HepG2 (cell line): ENCODE data around the gene FITM1. TPM values are rescaled to one million over a fixed set of nuclear protein-coding genes. Genes with fewer than 3 reads are reported as not detected.
A peak's percentile ranks its signal among the peaks of the same experiment; 100 is the strongest.

Experiments
- CENPT ChIP-seq: sonication (generic); formaldehyde crosslinking; IDR thresholded peaks from 2 replicates; pipeline ENCODE4 v1.8.0; 2022; ENCODE audit warnings: low read depth, mild to moderate bottlenecking, moderate library complexity, missing genetic modification reagents
- GZF1 ChIP-seq: sonication (generic); formaldehyde crosslinking; IDR thresholded peaks from 2 replicates; pipeline ENCODE4 v1.5.1; 2020; ENCODE audit warnings: mild to moderate bottlenecking, missing genetic modification reagents
- KLF13 ChIP-seq: sonication (generic); formaldehyde crosslinking; IDR thresholded peaks from 2 replicates; pipeline ENCODE4 v1.4.0; 2020; ENCODE audit warnings: mild to moderate bottlenecking, missing genetic modification reagents
- MXI1 ChIP-seq: IDR thresholded peaks from 3 replicates; pipeline ENCODE4 v1.6.1; 2012; ENCODE audit warnings: low read depth, low read length, inconsistent platforms, borderline replicate concordance
- NFRKB ChIP-seq: fragments of 450-650 bp; IDR thresholded peaks from 2 replicates; pipeline ENCODE4 v1.6.1; 2017
- SALL1 ChIP-seq: sonication (generic); formaldehyde crosslinking; IDR thresholded peaks from 2 replicates; pipeline ENCODE4 v1.8.0; 2022; ENCODE audit warnings: mild to moderate bottlenecking, missing genetic modification reagents
- SMC3 ChIP-seq: IDR thresholded peaks from 2 replicates; pipeline ENCODE4 v1.6.1; 2011; ENCODE audit warnings: low read length, improper control_type of control experiment
- ZFP37 ChIP-seq: sonication (generic); formaldehyde crosslinking; IDR thresholded peaks from 2 replicates; pipeline ENCODE4 v1.4.0; 2020; ENCODE audit warnings: missing genetic modification reagents, borderline replicate concordance
- ZNF232 ChIP-seq: sonication (generic); formaldehyde crosslinking; IDR thresholded peaks from 2 replicates; pipeline ENCODE4 v1.4.0; 2020; ENCODE audit warnings: missing genetic modification reagents, borderline replicate concordance
- ZNF333 ChIP-seq: sonication (generic); formaldehyde crosslinking; IDR thresholded peaks from 2 replicates; pipeline ENCODE4 v1.4.0; 2020; ENCODE audit warnings: mild to moderate bottlenecking, missing genetic modification reagents, borderline replicate concordance
- ZNF713 ChIP-seq: sonication (generic); formaldehyde crosslinking; IDR thresholded peaks from 2 replicates; pipeline ENCODE4 v1.4.0; 2020; ENCODE audit warnings: mild to moderate bottlenecking, missing genetic modification reagents
- ZNF782 ChIP-seq: sonication (generic); formaldehyde crosslinking; IDR thresholded peaks from 2 replicates; pipeline ENCODE4 v1.4.0; 2020; ENCODE audit warnings: missing genetic modification reagents, mild to moderate bottlenecking, borderline replicate concordance
- polyA plus RNA-seq, 8 experiments: library from polyadenylated mRNA; depleted of rRNA in 3 of 8; stranded (reverse) in 7 of 8; unstranded in 1 of 8; fragments of >200 nt; fragmentation: Illumina TruSeq in 4 of 8; extraction: Trizol in 4 of 8; gene quantifications; 2 replicates each; pipeline versions ENCODE4 v1.2.1 to v1.2.3, GENCODE V29; 2011 to 2016; ENCODE audit warnings: low read depth in 4 of 8, missing spikeins in 1 of 8, mixed read lengths in 1 of 8; ENCODE audit not compliant: insufficient read depth in 1 of 8
- total RNA-seq, 5 experiments: library from RNA; depleted of rRNA; stranded (reverse); fragments of >200 nt; fragmentation: Illumina TruSeq; extraction: Trizol; gene quantifications; 2 replicates each; pipeline ENCODE4 v1.2.3, GENCODE V29; 2016; ENCODE audit warnings: low read depth in 1 of 5
- TF ChIP-seq, protein P1 (sequence below): sonication (generic); formaldehyde crosslinking; IDR thresholded peaks from 2 replicates; pipeline ENCODE4 v1.4.0; 2020; ENCODE audit warnings: low read depth, missing genetic modification reagents
- TF ChIP-seq, protein P2 (sequence below): sonication (generic); formaldehyde crosslinking; IDR thresholded peaks from 2 replicates; pipeline ENCODE4 v1.9.0; 2021; ENCODE audit warnings: missing genetic modification reagents, borderline replicate concordance
- TF ChIP-seq, protein P3 (sequence below): sonication (generic); formaldehyde crosslinking; conservative IDR thresholded peaks from 2 replicates; pipeline ENCODE4 v1.8.1; 2023; ENCODE audit warnings: missing genetic modification reagents
- TF ChIP-seq, protein P4 (sequence below): IDR thresholded peaks from 2 replicates; pipeline ENCODE4 v1.6.1; 2016; ENCODE audit warnings: mild to moderate bottlenecking
- TF ChIP-seq, protein P5 (sequence below): sonication (generic); formaldehyde crosslinking; IDR thresholded peaks from 2 replicates; pipeline ENCODE4 v1.4.0; 2020; ENCODE audit warnings: missing genetic modification reagents, mild to moderate bottlenecking, borderline replicate concordance

FITM1 gene
- total and polyA plus RNA-seq, 2 of the 13 experiments (the other 11 are each of a cell fraction or from before 2014, with no cell fraction given), result 2.7 to 5.8 TPM

DNA sequence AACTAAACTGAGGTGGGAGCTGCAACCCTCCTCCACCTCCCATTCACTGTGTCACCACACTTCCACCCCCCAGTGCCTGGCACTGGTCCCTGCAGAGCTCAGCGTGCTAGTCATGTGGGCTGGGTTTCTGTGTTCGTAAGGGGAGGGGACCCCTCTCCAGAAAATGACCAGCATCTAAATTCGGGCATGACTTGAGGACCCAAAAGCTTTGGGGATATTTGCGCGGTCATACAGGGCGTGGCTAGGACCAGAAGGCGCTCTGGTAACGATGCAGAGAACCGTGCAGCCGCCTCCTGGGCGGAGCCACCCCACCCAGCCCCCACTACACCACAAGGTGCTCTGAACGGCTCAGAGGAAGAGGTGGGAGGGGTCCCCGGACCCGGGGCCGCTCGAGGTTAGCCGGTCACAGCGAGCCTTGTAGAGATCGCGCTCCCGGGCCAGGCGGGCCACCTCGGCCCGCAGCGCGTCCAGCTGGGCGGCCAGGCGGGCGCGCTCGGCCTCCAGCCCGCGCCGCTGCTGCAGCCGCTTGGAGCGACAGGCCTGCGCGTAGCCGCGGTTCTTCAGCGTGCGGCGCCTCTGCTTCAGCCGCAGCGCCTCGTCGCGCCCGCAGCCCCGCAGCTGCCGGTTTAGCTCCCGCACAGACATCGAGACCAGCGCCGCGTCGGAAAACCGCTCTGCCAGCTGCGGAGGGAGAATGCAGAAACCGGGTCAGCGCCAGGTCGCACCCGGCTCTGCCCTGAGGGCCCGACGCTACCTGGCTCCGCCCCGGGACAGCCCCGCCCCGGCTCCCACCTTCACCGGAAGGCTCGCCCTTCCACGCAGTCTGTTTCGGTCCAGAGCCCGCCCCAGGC, 49.3 kb upstream of the FITM1 start (continued):
- TF ChIP-seq, protein P1, sequence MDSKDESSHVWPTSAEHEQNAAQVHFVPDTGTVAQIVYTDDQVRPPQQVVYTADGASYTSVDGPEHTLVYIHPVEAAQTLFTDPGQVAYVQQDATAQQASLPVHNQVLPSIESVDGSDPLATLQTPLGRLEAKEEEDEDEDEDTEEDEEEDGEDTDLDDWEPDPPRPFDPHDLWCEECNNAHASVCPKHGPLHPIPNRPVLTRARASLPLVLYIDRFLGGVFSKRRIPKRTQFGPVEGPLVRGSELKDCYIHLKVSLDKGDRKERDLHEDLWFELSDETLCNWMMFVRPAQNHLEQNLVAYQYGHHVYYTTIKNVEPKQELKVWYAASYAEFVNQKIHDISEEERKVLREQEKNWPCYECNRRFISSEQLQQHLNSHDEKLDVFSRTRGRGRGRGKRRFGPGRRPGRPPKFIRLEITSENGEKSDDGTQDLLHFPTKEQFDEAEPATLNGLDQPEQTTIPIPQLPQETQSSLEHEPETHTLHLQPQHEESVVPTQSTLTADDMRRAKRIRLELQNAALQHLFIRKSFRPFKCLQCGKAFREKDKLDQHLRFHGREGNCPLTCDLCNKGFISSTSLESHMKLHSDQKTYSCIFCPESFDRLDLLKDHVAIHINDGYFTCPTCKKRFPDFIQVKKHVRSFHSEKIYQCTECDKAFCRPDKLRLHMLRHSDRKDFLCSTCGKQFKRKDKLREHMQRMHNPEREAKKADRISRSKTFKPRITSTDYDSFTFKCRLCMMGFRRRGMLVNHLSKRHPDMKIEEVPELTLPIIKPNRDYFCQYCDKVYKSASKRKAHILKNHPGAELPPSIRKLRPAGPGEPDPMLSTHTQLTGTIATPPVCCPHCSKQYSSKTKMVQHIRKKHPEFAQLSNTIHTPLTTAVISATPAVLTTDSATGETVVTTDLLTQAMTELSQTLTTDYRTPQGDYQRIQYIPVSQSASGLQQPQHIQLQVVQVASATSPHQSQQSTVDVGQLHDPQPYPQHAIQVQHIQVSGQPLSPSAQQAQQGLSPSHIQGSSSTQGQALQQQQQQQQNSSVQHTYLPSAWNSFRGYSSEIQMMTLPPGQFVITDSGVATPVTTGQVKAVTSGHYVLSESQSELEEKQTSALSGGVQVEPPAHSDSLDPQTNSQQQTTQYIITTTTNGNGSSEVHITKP (CRISPR knock-in tag), result no peak
- no peak for TF ChIP-seq ZNF713 (CRISPR knock-in tag)
- TF ChIP-seq ZNF232 (CRISPR knock-in tag), result peak; percentile 29; the same call in 1 of the 2 replicates
- TF ChIP-seq, protein P2, sequence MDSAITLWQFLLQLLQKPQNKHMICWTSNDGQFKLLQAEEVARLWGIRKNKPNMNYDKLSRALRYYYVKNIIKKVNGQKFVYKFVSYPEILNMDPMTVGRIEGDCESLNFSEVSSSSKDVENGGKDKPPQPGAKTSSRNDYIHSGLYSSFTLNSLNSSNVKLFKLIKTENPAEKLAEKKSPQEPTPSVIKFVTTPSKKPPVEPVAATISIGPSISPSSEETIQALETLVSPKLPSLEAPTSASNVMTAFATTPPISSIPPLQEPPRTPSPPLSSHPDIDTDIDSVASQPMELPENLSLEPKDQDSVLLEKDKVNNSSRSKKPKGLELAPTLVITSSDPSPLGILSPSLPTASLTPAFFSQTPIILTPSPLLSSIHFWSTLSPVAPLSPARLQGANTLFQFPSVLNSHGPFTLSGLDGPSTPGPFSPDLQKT (CRISPR knock-in tag), result no peak
- no peak; the same call in 1 of the 2 replicates for TF ChIP-seq CENPT (CRISPR knock-in tag)
- TF ChIP-seq ZNF333, result no peak
- TF ChIP-seq, protein P3, sequence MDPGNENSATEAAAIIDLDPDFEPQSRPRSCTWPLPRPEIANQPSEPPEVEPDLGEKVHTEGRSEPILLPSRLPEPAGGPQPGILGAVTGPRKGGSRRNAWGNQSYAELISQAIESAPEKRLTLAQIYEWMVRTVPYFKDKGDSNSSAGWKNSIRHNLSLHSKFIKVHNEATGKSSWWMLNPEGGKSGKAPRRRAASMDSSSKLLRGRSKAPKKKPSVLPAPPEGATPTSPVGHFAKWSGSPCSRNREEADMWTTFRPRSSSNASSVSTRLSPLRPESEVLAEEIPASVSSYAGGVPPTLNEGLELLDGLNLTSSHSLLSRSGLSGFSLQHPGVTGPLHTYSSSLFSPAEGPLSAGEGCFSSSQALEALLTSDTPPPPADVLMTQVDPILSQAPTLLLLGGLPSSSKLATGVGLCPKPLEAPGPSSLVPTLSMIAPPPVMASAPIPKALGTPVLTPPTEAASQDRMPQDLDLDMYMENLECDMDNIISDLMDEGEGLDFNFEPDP (CRISPR knock-in tag), result no peak
- TF ChIP-seq, protein P4, sequence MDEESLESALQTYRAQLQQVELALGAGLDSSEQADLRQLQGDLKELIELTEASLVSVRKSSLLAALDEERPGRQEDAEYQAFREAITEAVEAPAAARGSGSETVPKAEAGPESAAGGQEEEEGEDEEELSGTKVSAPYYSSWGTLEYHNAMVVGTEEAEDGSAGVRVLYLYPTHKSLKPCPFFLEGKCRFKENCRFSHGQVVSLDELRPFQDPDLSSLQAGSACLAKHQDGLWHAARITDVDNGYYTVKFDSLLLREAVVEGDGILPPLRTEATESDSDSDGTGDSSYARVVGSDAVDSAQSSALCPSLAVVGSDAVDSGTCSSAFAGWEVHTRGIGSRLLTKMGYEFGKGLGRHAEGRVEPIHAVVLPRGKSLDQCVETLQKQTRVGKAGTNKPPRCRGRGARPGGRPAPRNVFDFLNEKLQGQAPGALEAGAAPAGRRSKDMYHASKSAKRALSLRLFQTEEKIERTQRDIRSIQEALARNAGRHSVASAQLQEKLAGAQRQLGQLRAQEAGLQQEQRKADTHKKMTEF, result peak; percentile 56; the same call in 1 of the 2 replicates
- no peak for TF ChIP-seq SMC3
- TF ChIP-seq ZNF782 (CRISPR knock-in tag), result no peak
- TF ChIP-seq NFRKB, result no peak
- no peak; the same call in 2 of the 3 replicates for TF ChIP-seq MXI1
- TF ChIP-seq ZFP37 (CRISPR knock-in tag), result no peak
- TF ChIP-seq GZF1 (CRISPR knock-in tag), result 0 out of 2 replicates have a peak, but pooled peaks have one; percentile 17
- TF ChIP-seq SALL1 (CRISPR knock-in tag), result peak; percentile 83
- TF ChIP-seq, protein P5, sequence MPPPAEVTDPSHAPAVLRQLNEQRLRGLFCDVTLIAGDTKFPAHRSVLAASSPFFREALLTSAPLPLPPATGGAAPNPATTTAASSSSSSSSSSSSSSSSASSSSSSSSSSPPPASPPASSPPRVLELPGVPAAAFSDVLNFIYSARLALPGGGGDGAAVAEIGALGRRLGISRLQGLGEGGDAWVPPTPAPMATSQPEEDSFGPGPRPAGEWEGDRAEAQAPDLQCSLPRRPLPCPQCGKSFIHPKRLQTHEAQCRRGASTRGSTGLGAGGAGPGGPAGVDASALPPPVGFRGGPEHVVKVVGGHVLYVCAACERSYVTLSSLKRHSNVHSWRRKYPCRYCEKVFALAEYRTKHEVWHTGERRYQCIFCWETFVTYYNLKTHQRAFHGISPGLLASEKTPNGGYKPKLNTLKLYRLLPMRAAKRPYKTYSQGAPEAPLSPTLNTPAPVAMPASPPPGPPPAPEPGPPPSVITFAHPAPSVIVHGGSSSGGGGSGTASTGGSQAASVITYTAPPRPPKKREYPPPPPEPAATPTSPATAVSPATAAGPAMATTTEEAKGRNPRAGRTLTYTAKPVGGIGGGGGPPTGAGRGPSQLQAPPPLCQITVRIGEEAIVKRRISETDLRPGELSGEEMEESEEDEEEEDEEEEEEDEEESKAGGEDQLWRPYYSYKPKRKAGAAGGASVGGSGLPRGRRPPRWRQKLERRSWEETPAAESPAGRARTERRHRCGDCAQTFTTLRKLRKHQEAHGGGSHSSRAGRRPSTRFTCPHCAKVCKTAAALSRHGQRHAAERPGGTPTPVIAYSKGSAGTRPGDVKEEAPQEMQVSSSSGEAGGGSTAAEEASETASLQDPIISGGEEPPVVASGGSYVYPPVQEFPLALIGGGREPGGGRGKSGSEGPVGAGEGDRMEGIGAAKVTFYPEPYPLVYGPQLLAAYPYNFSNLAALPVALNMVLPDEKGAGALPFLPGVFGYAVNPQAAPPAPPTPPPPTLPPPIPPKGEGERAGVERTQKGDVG (CRISPR knock-in tag), result no peak
- TF ChIP-seq KLF13 (CRISPR knock-in tag), result 0 out of 2 replicates have a peak, but pooled peaks have one; percentile 77
